ENCODE data around the gene SLIT1. TPM values are rescaled to one million over a fixed set of nuclear protein-coding genes. Genes with fewer than 3 reads are reported as not detected.

The SLIT1 gene
- total and polyA plus RNA-seq, 2 of the 8 experiments (the other 6 are each of a cell fraction or from before 2014, with no cell fraction given) = 0.70 to 0.88 TPM

GRCh38 chr10:97089209-97089870 lies 96.4 kb downstream of the SLIT1 start:
- no peak overlapping the region for H2AK5ac ChIP-seq (ENCODE audit: low read depth, low read length)
- H3K56ac ChIP-seq (replicated peaks; ENCODE audit: insufficient read length, low read depth, low read length) = no peak overlapping the region
- DNase-seq (ENCODE audit: low read depth in 1 of 2, low spot score in 2 of 2) (no peak), FAIRE-seq (no peak)
- no peaks in the 10 kb centered on the region for H3K79me1 ChIP-seq (ENCODE audit: low read depth, low read length)
- H3K18ac ChIP-seq (ENCODE audit: extremely low read depth, low read length) = no peak overlapping the region
- peaks cover 0 to 5% (median 2%) of the 10 kb centered on the region in 4 experiments; a peak in 4 of 7 replicates for H3K4me1 ChIP-seq (replicated peaks in 1 of 4; ENCODE audit: control insufficient read depth in 3 of 4, insufficient read depth in 4 of 4, low read length in 3 of 4)
- no peaks in the 10 kb centered on the region for H3K9me3 ChIP-seq (ENCODE audit: insufficient read depth in 2 of 2, low read depth in 1 of 2, low read length in 1 of 2)
- H3K27ac ChIP-seq (ENCODE audit: low read depth, low read length) = no peak overlapping the region
- no peaks in the 10 kb centered on the region for H3K36me3 ChIP-seq (ENCODE audit: control insufficient read depth in 2 of 4, insufficient read depth in 4 of 4, low read length in 3 of 4)
- ChIA-PET CTCF (ENCODE audit: partially characterized antibody) (interaction anchor here (0.6 to 42.3 kb wide), 12 partner anchors 8 to 524 kb away, joined by 3 to 1348 read pairs (median 4); no protein-coding TSS in a partner anchor), POLR2A (ENCODE audit: partially characterized antibody) (interaction anchor here (1.1 kb wide), 1 partner anchor 13 kb away, joined by 3 read pairs; no protein-coding TSS in a partner anchor)
- no peak overlapping the region for H2AFZ ChIP-seq (ENCODE audit: low read length)
- H3K79me2 ChIP-seq (ENCODE audit: control insufficient read depth in 1 of 2, insufficient read depth in 2 of 2, low read length in 2 of 2) = no peaks in the 10 kb centered on the region
- WGBS, 2 experiments (ENCODE audit: extremely low coverage in 1 of 2, insufficient coverage in 1 of 2, insufficient read length in 1 of 2, insufficient replicate concordance in 2 of 2, low coverage in 1 of 2, low lambda C conversion rate in 2 of 2, missing lambda C conversion rate in 1 of 2) = 74% methylated on average over 15 of the region's 15 CpGs; no CpG with 5 or more reads in 1 of the 2 experiments
- no peak overlapping the region for H3K9ac ChIP-seq (replicated peaks in 1 of 4; ENCODE audit: extremely low read depth in 1 of 4, low read depth in 3 of 4, low read length in 3 of 4)
- H2BK120ac ChIP-seq (replicated peaks; ENCODE audit: low read depth, low read length) = no peak overlapping the region
- no peaks in the 10 kb centered on the region for H3K23me2 ChIP-seq (ENCODE audit: low read depth, low read length)
- no peak overlapping the region for H3K14ac ChIP-seq (ENCODE audit: insufficient read length)
- H4K20me1 ChIP-seq (replicated peaks in 1 of 2; ENCODE audit: control insufficient read depth in 1 of 2, insufficient read depth in 2 of 2, low read length in 2 of 2) = peaks cover 0 to 1% of the 10 kb centered on the region in 2 experiments
- no peak overlapping the region for H2BK20ac ChIP-seq (ENCODE audit: low read length)
- H3K4me2 ChIP-seq (ENCODE audit: insufficient read depth in 1 of 2, low read depth in 2 of 2, low read length in 2 of 2) = no peak overlapping the region
- H3K23ac ChIP-seq (ENCODE audit: insufficient read length) = no peak overlapping the region
- H3K4ac ChIP-seq (replicated peaks; ENCODE audit: insufficient read length, low read depth, low read length) = no peak overlapping the region
- H4K8ac ChIP-seq (ENCODE audit: extremely low read depth, insufficient read depth, low read length) = no peak overlapping the region
- H2BK5ac ChIP-seq (ENCODE audit: low read depth, low read length) = no peak overlapping the region
- no peaks in the 10 kb centered on the region for H3K27me3 ChIP-seq (replicated peaks in 1 of 4; ENCODE audit: control insufficient read depth in 3 of 4, extremely low read depth in 1 of 4, insufficient read depth in 3 of 4, low read length in 3 of 4)
- no peak overlapping the region for H3K4me3 ChIP-seq (ENCODE audit: extremely low read depth in 1 of 4, insufficient read depth in 2 of 4, low read depth in 3 of 4, low read length in 4 of 4)
- H2BK15ac ChIP-seq (ENCODE audit: low read length) = no peak overlapping the region
- H4K5ac ChIP-seq (ENCODE audit: insufficient read length, low read depth, low read length) = no peak overlapping the region
- H4K91ac ChIP-seq (replicated peaks; ENCODE audit: insufficient read length, low read length) = no peak overlapping the region
- no peak overlapping the region for H2BK12ac ChIP-seq (ENCODE audit: low read depth, low read length)

Measured in H1 (cell line).